Ammon's horn (tissue), 1 donor: ENCODE results near the gene CDCA5.

Experiments used
- DNase-seq: peaks from one replicate; pipeline ENCODE4 v3.0.0-alpha.2; 2016; ENCODE audit warnings: low spot score

CDCA5 gene

GRCh38 chr11:65071907-65072630 lies 11.8 kb downstream of the CDCA5 start:
- no peak for DNase-seq

GRCh38 chr11:65069217-65069616 lies 14.6 kb downstream of the CDCA5 start:
- DNase-seq, result no peak

- no peak for DNase-seq
These were observed 16.4 kb downstream of the CDCA5 start for GRCh38 chr11:65067446-65067845.

GRCh38 chr11:65066805-65067291 lies 17.0 kb downstream of the CDCA5 start:
- no peak for DNase-seq

- no peak for DNase-seq
These were observed 17.5 kb downstream of the CDCA5 start for GRCh38 chr11:65066315-65066714.

- DNase-seq, result no peak
These were observed 18.0 kb downstream of the CDCA5 start for GRCh38 chr11:65065851-65066250.

GRCh38 chr11:65064847-65065240 lies 19.0 kb downstream of the CDCA5 start:
- no peak for DNase-seq

GRCh38 chr11:65063532-65063931 lies 20.3 kb downstream of the CDCA5 start:
- no peak for DNase-seq

GRCh38 chr11:65060913-65061408 lies 22.9 kb downstream of the CDCA5 start:
- DNase-seq, result no peak

GRCh38 chr11:65059959-65060824 lies 23.6 kb downstream of the CDCA5 start:
- no peak for DNase-seq

- DNase-seq, result no peak
These were observed 24.3 kb downstream of the CDCA5 start for GRCh38 chr11:65059523-65059922.

GRCh38 chr11:65058419-65059054 lies 25.3 kb downstream of the CDCA5 start, which contains the start of gene NAALADL1:
Gene NAALADL1 (minus strand): TSS chr11:65058553. CDS start chr11:65058521, 32 bp downstream.
- no peak for DNase-seq

- no peak for DNase-seq
These were observed 25.8 kb downstream of the CDCA5 start for GRCh38 chr11:65058012-65058411.

- no peak for DNase-seq
These were observed 26.3 kb downstream of the CDCA5 start for GRCh38 chr11:65057526-65057925.

GRCh38 chr11:65056999-65057398 lies 26.8 kb downstream of the CDCA5 start:
- DNase-seq, result no peak

GRCh38 chr11:65055538-65055937 lies 28.3 kb downstream of the CDCA5 start:
- DNase-seq, result no peak

- no peak for DNase-seq
These were observed 29.9 kb downstream of the CDCA5 start for GRCh38 chr11:65053827-65054508.

- DNase-seq, result no peak
These were observed 32.4 kb downstream of the CDCA5 start for GRCh38 chr11:65051398-65051858.

- DNase-seq, result no peak
These were observed 36.0 kb downstream of the CDCA5 start for GRCh38 chr11:65047581-65048422.

- DNase-seq, result no peak
These were observed 38.1 kb downstream of the CDCA5 start for GRCh38 chr11:65045728-65046127.

- DNase-seq, result no peak
These were observed 38.8 kb downstream of the CDCA5 start for GRCh38 chr11:65045061-65045460.
